A172 (cell line): Measurements from ENCODE around the gene DPP10. TPM values are rescaled to one million over a fixed set of nuclear protein-coding genes. Genes with fewer than 3 reads are reported as not detected.
"Not testable (repeated sequence)": the region's sequence is repeated elsewhere in the genome, so short reads cannot be mapped to it uniquely, and the experiment has no call there.

Source experiments
- DNase-seq: peaks from one replicate; pipeline ENCODE4 v3.0.0-alpha.2; 2015; ENCODE audit warnings: low spot score
- total RNA-seq: library from RNA; depleted of rRNA; stranded (reverse); fragments of >200 nt; shearing (Covaris generic); gene quantifications from 2 replicates; pipeline ENCODE4 v1.2.3, GENCODE V29; 2014

DPP10 gene
- total RNA-seq, 1 experiment from 2014 or later = not detected

DNA sequence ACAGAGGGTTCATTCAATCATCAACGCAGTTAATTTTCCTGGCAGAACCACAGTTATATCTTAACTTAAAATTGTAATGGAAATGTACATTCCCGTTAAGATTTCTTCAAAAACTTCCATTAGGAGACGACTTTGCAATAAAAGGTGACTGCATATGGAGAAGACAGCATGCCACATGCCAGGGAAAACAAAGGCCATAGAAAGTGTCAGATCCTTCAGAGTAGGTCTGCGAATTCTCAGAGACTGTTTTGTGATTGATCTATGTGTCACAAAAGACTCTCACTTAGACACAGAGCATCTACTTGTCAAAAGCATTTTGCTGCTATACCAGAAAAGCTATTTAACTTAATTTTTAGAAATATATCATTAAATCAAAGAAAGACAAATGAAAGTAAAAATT lies 274.6 kb downstream of the DPP10 start:
- no peak for DNase-seq

DNA sequence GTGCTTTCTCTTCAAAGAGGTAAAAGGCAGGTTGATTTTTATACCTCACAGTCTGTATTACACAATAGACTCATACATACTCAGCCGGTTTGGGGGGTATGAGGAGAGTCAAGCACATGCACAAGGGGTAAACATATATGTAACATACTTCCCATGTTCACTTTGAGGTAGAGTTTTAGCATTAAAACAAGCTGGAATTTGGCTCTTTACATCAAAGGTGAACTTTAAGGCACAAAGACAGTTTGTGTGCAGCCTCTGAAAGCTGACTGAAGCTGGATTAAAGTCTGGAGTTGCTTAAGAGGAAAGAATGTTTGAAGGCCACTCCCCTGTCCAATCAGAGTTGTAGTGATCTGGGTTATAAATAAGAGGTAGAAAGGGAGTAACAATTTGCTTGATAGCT lies 282.0 kb downstream of the DPP10 start:
- no peak for DNase-seq

GRCh38 chr2:114727012-114727411 lies 284.6 kb downstream of the DPP10 start:
- no peak for DNase-seq

GRCh38 chr2:114728372-114728771 lies 285.9 kb downstream of the DPP10 start:
- DNase-seq = no peak

DNA sequence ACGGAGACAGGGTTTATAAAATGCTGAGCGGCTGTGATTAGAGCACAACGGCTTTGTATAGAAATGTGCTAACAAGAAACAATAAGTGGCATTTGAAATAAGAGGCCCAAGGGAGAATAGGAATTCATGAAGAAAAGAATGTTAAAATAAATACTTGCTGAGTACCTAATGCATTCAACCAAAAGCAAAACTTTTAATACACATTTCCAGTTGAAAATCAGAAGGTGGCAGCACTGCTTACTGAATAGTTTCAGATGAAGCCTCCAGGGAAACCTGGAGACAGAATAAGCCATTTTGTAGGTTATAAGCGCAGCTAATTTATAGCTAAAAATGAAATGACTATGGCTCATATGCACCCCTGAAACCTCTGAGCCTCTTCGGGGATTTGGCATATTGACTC lies 286.6 kb downstream of the DPP10 start:
- DNase-seq = no peak

DNA sequence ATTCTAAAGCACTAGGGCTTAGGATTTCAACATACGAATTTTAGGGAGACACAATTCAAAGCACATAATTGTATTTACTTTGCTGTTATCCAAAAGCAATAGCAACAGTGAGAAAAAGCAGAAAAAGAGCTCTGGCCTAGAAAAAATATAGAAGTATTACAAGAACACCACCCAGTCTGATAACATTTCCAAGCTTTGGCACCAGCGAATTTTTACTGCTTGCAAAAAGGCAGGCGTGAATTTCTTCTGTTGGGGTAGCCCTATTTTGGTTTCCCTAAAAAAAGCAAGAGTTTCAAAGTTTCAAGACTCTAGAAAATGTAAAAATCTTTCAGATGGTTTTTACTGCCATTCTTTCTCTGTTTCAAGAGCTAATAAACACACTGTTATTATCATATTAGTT lies 292.7 kb downstream of the DPP10 start:
- no peak for DNase-seq

GRCh38 chr2:114742245-114742644 lies 299.8 kb downstream of the DPP10 start:
- DNase-seq = no peak

GRCh38 chr2:114745700-114746099 lies 303.3 kb downstream of the DPP10 start:
- no peak for DNase-seq

DNA sequence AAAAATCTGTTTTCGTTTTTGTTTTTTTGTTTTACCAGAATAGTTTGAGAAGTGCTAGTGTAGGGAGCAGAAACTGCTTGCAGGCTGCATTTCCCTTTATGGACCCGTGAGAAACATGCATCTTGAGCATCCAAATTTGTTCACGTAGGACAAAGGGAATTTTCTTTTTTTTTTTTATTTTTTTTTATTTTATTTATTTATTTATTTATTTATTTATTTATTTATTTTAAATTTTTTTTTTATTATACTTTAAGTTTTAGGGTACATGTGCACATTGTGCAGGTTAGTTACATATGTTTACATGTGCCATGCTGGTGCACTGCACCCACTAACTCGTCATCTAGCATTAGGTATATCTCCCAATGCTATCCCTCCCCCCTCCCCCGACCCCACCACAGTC lies 305.7 kb downstream of the DPP10 start:
- DNase-seq = not testable (repeated sequence)

DNA sequence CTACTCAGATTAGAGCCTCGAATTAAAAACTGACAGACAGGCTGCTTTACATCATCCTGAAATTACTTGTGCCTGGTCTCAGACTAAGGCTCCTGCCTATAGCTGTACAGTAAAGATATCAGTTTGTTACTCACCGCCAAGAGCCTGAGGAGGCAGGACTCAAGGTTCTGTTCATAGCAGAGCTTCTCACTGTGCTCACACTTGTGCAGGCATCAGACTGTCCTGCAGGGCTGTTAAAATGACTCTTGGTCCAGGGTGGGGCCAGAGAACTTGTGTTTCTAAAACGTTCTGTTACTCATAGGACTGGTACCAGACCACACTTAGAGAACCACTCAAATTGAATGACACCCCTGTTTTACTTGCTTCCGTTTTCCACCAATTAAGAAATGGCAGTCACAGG lies 310.0 kb downstream of the DPP10 start:
- DNase-seq = no peak

GRCh38 chr2:114753145-114753544 lies 310.7 kb downstream of the DPP10 start:
- DNase-seq = no peak

GRCh38 chr2:114754907-114755563 lies 312.6 kb downstream of the DPP10 start:
- DNase-seq = no peak

- no peak for DNase-seq
These were observed 319.9 kb downstream of the DPP10 start for GRCh38 chr2:114762376-114762775.

DNA sequence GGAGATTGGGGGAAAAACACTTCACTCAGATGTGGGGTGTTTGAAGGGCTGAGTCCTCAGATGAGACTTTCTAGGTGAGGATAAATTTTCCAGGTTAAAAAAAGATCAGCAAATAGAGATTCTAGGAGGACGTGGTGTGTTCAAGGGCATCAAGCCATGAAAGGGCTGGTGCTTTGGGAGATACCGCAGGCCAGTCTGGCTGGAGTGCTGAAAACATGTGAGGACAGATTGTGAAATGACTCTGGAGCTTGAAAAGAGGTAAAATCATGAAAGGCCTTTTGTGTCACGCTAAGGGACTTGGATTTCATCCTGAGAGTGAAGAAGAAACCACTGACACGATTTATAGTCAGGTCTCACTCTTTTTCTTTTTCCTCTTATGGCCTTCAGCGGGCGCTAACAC lies 320.5 kb downstream of the DPP10 start:
- no peak for DNase-seq

GRCh38 chr2:114769110-114769509 lies 326.7 kb downstream of the DPP10 start:
- no peak for DNase-seq

DNA sequence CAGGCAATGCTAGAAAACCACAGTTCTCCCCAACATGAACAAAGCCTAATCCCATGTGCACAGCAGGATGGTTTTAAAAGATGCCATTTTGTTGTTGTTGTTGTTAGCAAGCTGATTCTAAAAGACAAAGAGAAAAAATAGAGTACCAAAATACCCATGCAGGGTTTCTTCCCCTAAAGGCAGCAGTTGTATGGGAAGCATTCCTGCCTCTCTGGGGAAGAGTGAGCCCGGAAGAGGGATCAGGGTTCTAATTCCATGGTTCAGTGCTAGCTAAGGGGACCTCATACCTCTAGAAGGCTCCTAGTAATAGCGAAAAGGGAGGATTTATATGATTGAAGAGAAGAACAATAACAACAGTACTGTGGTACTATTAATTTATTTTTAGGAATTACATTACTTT lies 327.6 kb downstream of the DPP10 start:
- DNase-seq = no peak

GRCh38 chr2:114784046-114784445 lies 341.6 kb downstream of the DPP10 start:
- no peak for DNase-seq

DNA sequence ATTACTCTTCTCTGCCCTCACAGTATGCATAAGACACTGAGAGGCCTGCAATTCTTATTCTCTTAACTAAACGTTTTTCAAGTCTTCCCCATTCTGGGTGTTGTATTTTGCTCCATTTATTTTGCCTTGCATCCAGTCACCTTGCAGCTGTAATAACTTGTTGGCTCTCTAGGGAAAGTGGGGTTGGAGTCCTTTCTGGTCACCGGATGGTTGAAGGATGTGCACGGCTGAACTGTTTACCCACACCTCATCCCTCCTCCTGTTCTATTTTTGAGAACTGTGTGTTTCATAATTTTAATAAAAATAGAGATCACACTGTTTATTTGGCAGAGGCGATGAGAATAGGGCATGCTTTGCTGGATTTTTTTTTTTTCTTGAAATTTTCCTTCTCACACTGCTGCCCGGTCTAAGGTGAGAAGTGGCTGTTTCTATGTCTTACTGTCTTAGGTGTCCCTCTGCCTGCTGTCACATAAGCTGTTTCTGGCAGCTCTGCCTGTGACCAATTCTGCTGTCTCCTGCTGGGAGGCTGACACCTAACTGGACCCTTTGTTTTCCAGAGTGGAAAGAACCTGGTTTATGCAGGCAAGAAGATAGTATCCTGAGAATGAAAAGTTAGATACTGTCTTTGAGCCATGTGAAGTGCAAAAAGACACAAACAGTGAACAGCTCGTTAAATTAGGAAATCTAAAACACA lies 342.6 kb downstream of the DPP10 start:
- DNase-seq = no peak

- no peak for DNase-seq
These were observed 344.5 kb downstream of the DPP10 start for GRCh38 chr2:114786901-114787300.

DNA sequence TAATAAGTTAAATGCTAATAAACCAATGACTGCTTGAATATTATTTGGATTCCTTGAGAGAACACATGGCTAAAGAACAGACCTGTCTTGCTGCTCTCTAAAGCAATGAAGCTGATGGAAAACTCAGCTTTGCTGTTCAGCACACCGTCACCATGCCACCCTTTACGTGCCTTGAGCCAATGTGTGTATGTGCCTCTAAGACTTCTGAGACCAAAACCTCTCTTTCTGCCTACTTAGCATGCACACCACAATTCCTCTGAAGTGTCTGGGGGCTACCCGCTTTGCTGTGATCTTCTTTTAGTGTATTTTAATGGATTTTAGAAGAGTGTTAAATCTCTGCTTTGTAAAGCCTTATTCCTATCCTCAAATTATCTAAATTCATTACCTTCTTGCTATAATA lies 345.0 kb downstream of the DPP10 start:
- DNase-seq = no peak

DNA sequence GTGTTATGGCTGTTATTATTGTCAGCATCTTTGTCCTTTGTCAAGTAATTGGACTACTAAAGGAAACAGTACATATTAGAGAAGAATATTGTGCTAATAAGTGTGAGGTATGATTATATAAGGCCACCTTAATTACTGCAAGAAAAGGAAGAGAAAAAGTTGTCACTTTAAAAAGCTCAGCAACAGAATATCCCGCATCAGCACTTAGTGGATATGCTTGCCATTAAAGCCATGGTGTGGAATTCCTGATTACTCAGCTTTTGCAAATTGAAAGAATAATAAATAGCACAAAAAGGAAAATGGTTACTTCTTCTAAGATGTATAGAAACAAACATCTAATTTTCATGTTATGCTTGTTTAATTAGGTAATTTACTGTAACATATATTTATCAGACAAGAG lies 347.5 kb downstream of the DPP10 start:
- no peak for DNase-seq

DNA sequence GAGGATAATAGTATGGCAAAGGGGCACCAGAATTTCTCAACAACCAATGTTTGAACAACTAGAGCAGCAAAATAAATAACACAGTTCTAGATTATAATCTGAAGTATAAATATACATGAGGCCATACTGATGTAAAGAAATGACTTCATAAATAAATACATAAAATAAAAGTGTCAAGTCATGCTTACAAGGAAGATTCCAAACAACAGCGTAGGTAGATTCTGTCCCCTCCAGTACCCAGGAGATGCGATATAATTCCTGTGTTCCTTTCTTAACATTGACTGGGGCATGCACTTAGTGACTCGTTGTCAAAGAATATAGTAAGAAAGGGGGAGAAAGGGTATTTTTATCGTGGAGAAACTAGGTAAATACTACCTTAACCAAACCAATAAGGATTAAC lies 355.1 kb downstream of the DPP10 start:
- DNase-seq = no peak

DNA sequence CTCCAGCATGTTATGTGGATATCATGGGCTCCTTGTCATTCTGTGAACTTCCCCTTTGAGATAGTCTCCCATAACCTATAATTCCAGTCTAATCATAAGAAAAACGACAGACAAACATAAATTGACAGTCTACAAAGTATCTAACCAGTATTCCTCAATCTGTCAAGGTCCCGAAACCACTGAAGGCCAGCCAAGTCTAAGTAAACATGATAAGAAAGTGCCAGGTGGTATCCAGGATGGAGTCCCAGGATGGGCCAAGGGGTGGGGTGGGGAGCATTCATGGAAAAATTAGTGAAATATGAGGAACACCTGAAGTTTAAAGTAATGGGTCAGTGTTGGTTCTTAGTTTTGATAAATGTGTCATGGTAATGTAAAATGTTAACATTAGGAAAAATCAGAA lies 355.5 kb downstream of the DPP10 start:
- no peak for DNase-seq

GRCh38 chr2:114800371-114800770 lies 357.9 kb downstream of the DPP10 start:
- DNase-seq = no peak
